PC-9 (cell line): Measurements from ENCODE around the gene MYL4. TPM values are rescaled to one million over a fixed set of nuclear protein-coding genes. Genes with fewer than 3 reads are reported as not detected.
A peak's percentile ranks its signal among the peaks of the same experiment; 100 is the strongest.

Source experiments
- BruUV-seq: library from RNA; stranded (reverse); fragments of 400-500 nt; replicated peaks from 2 replicates; lab custom pipeline; 2021; lab: Mats Ljungman, UMichigan
- CTCF ChIA-PET: fragments of 300-600 bp; sonication (Branson Sonifier 250); formaldehyde crosslinking; loops from one replicate; lab custom pipeline; 2022; ENCODE audit warnings: antibody characterized with exemption; lab: Charles Lee
- POLR2A ChIA-PET: fragments of 300-600 bp; sonication (Branson Sonifier 250); formaldehyde crosslinking; loops from one replicate; lab custom pipeline; 2022; ENCODE audit warnings: antibody characterized with exemption; ENCODE audit not compliant: unreplicated experiment; lab: Charles Lee
- DNase-seq, 2 experiments: peaks; one replicate each; pipeline versions ENCODE4 v3.0.0 to v3.0.0-alpha.2; 2015 to 2022; ENCODE audit warnings: mixed read lengths in 1 of 2
- H2AFZ ChIP-seq: fragments of 200-600 bp; sonication (generic); 2 replicates; pipeline ENCODE4 v1.8.1; 2017; ENCODE audit warnings: antibody characterized with exemption
- H3F3A ChIP-seq: fragments of 200-600 bp; sonication (generic); 2 replicates; pipeline ENCODE4 v1.8.1; 2017; ENCODE audit warnings: antibody characterized with exemption, mild to moderate bottlenecking, low read depth; ENCODE audit not compliant: insufficient read depth
- H3K27ac ChIP-seq: fragments of 200-600 bp; sonication (generic); 2 replicates; pipeline ENCODE4 v1.6.1; 2016; ENCODE audit warnings: mixed run types
- H3K27me3 ChIP-seq: fragments of 200-600 bp; sonication (generic); 2 replicates; pipeline ENCODE4 v1.6.1; 2016; ENCODE audit warnings: low read depth, mixed run types; ENCODE audit not compliant: insufficient read depth
- H3K36me3 ChIP-seq: fragments of 200-600 bp; sonication (generic); 2 replicates; pipeline ENCODE4 v1.6.1; 2016; ENCODE audit warnings: low read depth, mixed run types
- H3K4me1 ChIP-seq: fragments of 200-600 bp; sonication (generic); replicated peaks from 2 replicates; pipeline ENCODE4 v1.6.1; 2016; ENCODE audit warnings: mixed run types; ENCODE audit not compliant: insufficient read depth
- H3K4me2 ChIP-seq: fragments of 200-600 bp; sonication (generic); 2 replicates; pipeline ENCODE4 v1.6.1; 2017; ENCODE audit warnings: mixed run types
- H3K4me3 ChIP-seq: fragments of 200-600 bp; sonication (generic); 2 replicates; pipeline ENCODE4 v1.6.1; 2016; ENCODE audit warnings: mixed run types
- H3K79me2 ChIP-seq: fragments of 200-600 bp; sonication (generic); 2 replicates; pipeline ENCODE4 v1.6.1; 2017; ENCODE audit warnings: low read depth, mixed run types
- H3K9me2 ChIP-seq: fragments of 200-600 bp; sonication (generic); 2 replicates; pipeline ENCODE4 v1.8.1; 2017; ENCODE audit warnings: mild to moderate bottlenecking; ENCODE audit not compliant: insufficient read depth
- H3K9me3 ChIP-seq: fragments of 200-600 bp; sonication (generic); 2 replicates; pipeline ENCODE4 v1.8.1; 2016; ENCODE audit warnings: low read depth; ENCODE audit not compliant: insufficient read depth
- H4K20me1 ChIP-seq: fragments of 200-600 bp; sonication (generic); 2 replicates; pipeline ENCODE4 v1.8.1; 2017; ENCODE audit not compliant: insufficient read depth
- EZH2 ChIP-seq: fragments of 200-600 bp; sonication (generic); IDR thresholded peaks from 2 replicates; pipeline ENCODE4 v1.8.0; 2017; ENCODE audit warnings: antibody characterized with exemption, low read depth
- intact Hi-C: fragments of 100-400 bp; cut with micrococcal nuclease; formaldehyde crosslinking; loops from one replicate; pipeline ENCODE4 v1.10.0; 2022; ENCODE audit not compliant: unreplicated experiment
- total RNA-seq: library from RNA; stranded (reverse); gene quantifications from 2 replicates; pipeline ENCODE4 v1.2.3, GENCODE V29; 2021
- TF ChIP-seq, protein P1 (sequence below): fragments of 200-600 bp; sonication (generic); conservative IDR thresholded peaks from 2 replicates; pipeline ENCODE4 v1.6.1; 2017; ENCODE audit warnings: mixed run types, antibody characterized with exemption, mild to moderate bottlenecking, moderate library complexity

Gene MYL4
- total RNA-seq, 1 experiment from 2014 or later: not detected

DNA sequence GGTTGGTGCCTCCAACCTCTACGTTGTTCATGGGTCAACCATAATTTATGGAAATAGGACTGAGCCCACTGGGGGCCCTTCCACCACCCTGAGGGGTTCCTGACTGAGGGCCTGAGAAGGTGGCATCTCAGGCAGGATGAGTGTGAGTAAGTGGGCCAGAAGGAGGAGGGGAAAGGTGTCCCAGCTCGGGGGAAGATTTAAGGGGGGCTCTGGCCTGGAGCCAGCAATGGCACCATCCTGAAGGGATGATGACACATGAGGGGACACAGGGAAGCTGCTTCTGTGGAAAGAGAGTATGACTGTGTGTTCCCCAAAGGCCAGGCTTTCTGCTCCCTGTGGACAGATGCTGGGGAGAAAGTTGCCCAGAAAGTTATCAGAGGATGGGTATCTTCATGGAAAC, 18.7 kb downstream of the MYL4 start:
- no peaks in the 10 kb centered on the region for H4K20me1 ChIP-seq
- H3K36me3 ChIP-seq: no peaks in the 10 kb centered on the region
- H3K27me3 ChIP-seq: no peaks in the 10 kb centered on the region
- peaks cover 60% of the 10 kb centered on the region for H3K4me1 ChIP-seq
- peaks cover 26% of the 10 kb centered on the region for H3F3A ChIP-seq
- no peaks in the 10 kb centered on the region for H3K9me2 ChIP-seq
- no peak overlapping the region for H2AFZ ChIP-seq
- H3K4me3 ChIP-seq: no peak overlapping the region
- no peak overlapping the region for H3K27ac ChIP-seq
- ChIA-PET CTCF (interaction anchor here (0.6 kb wide), 1 partner anchor 88 kb away, joined by 3 read pairs; no protein-coding TSS in a partner anchor), POLR2A (no interaction called here)
- TF ChIP-seq, protein P1, sequence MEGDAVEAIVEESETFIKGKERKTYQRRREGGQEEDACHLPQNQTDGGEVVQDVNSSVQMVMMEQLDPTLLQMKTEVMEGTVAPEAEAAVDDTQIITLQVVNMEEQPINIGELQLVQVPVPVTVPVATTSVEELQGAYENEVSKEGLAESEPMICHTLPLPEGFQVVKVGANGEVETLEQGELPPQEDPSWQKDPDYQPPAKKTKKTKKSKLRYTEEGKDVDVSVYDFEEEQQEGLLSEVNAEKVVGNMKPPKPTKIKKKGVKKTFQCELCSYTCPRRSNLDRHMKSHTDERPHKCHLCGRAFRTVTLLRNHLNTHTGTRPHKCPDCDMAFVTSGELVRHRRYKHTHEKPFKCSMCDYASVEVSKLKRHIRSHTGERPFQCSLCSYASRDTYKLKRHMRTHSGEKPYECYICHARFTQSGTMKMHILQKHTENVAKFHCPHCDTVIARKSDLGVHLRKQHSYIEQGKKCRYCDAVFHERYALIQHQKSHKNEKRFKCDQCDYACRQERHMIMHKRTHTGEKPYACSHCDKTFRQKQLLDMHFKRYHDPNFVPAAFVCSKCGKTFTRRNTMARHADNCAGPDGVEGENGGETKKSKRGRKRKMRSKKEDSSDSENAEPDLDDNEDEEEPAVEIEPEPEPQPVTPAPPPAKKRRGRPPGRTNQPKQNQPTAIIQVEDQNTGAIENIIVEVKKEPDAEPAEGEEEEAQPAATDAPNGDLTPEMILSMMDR: no peak
- no peak for TF ChIP-seq EZH2
- intact Hi-C loops: no loop called here
- no peak overlapping the region for H3K4me2 ChIP-seq
- DNase-seq: no peak
- no peaks in the 10 kb centered on the region for H3K79me2 ChIP-seq
- BruUV-seq: no TSS peak
- no peaks in the 10 kb centered on the region for H3K9me3 ChIP-seq

DNA sequence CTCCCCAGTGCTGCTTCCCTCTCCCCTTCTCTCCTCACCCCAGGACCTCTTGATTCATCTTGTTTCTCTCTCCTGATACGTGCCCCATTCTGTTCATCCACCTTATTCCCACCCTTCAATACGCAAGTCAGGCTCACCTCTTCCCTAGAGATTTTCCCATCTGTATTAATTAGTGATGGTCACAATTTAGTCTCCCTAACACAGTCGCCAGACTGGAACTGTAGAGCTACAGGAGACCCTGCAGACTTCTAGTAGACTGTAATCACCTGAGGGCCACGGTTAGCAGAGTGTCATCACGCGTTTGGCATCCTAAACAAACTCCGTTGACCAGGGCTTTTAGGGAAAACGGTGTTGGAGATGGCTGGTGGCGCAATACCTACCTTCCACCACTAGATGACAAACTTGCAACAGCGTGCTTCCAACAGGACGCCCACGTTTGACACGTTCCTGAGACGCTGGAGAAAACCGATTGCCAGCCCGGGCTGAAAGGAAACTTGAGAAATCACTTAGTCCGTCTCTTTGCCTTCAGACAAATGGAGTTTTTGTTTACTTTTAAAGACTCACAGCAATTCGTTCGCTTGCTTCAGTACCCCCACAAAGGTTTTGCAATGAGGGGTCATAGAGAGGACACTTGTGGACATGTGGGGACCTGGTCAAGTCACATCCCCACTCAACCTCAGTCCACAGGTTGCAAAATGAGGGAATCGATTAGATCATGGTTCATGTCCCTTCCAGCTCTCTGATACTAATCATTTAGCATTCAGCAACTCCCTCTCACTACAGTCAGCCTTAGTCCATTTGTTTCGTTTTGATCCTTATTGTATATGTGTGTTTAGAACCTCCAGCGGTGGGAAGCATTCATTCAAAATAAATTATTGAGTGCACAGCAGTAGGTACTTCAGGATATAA, 20.6 kb downstream of the MYL4 start:
- H3F3A ChIP-seq: peaks cover 24% of the 10 kb centered on the region
- H4K20me1 ChIP-seq: no peaks in the 10 kb centered on the region
- H3K27me3 ChIP-seq: no peaks in the 10 kb centered on the region
- peak overlapping the region; percentile 90 for H3K27ac ChIP-seq
- ChIA-PET POLR2A (interaction anchor here (0.7 kb wide), 1 partner anchor 47 kb away, joined by 3 read pairs; no protein-coding TSS in a partner anchor), CTCF (interaction anchor here (0.5 kb wide), 1 partner anchor 267 kb away, joined by 4 read pairs; no protein-coding TSS in a partner anchor)
- peak overlapping the region; percentile 79 for H3K4me2 ChIP-seq
- H3K36me3 ChIP-seq: no peaks in the 10 kb centered on the region
- peaks cover 43% of the 10 kb centered on the region for H3K4me1 ChIP-seq
- DNase-seq: peak; percentile 80 to 98
- H3K9me2 ChIP-seq: no peaks in the 10 kb centered on the region
- BruUV-seq: no TSS peak
- H3K4me3 ChIP-seq: peak overlapping the region; percentile 36; the same call in 1 of the 2 replicates
- H3K9me3 ChIP-seq: no peaks in the 10 kb centered on the region
- H3K79me2 ChIP-seq: no peaks in the 10 kb centered on the region
- intact Hi-C loops: loop anchor here (1.0 to 2.0 kb wide), 3 partner anchors 50 to 86 kb away; no protein-coding TSS in a partner anchor
- H2AFZ ChIP-seq: peak overlapping the region; percentile 52
- TF ChIP-seq, protein P1: peak; percentile 98
- TF ChIP-seq EZH2: no peak

DNA sequence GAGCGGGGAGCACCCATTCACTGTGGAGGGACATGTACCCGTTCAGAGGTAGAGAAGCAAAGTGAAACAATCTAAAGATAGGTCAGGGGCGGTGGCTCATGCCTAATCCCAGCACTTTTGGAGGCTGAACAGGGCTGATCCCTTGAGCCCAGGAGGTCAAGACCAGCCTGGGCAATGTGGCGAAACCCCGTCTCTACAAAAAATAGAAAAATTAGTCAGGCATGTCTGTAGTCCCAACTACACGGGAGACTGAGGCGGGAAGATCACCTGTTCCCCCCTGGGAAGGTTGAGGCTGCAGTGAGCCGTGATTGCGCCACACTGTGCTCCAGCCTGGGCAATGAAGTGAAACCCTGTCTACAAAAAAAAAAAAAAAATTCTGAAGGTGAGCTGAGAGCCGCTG, 21.7 kb downstream of the MYL4 start:
- H4K20me1 ChIP-seq: no peaks in the 10 kb centered on the region
- no peaks in the 10 kb centered on the region for H3K9me2 ChIP-seq
- no peaks in the 10 kb centered on the region for H3K79me2 ChIP-seq
- no peaks in the 10 kb centered on the region for H3K9me3 ChIP-seq
- H2AFZ ChIP-seq: no peak overlapping the region
- ChIA-PET POLR2A (no interaction called here), CTCF (no interaction called here)
- no peaks in the 10 kb centered on the region for H3K36me3 ChIP-seq
- peaks cover 33% of the 10 kb centered on the region for H3K4me1 ChIP-seq
- intact Hi-C loops: loop anchor here (2.0 kb wide), 1 partner anchor 74 kb away; no protein-coding TSS in a partner anchor
- peak overlapping the region; percentile 90 for H3K27ac ChIP-seq
- DNase-seq: no peak
- no TSS peak for BruUV-seq
- no peaks in the 10 kb centered on the region for H3K27me3 ChIP-seq
- peak overlapping the region; percentile 79 for H3K4me2 ChIP-seq
- H3F3A ChIP-seq: peaks cover 13% of the 10 kb centered on the region
- TF ChIP-seq EZH2: no peak
- TF ChIP-seq, protein P1: no peak
- no peak overlapping the region for H3K4me3 ChIP-seq
